ENCODE data around the gene CXCL11.

- TF ChIP-seq CTCF (conservative IDR thresholded peaks at IDR 0.05; ENCODE audit: low read depth in 2 of 2) = no peak
- TF ChIP-seq ETS1 (IDR thresholded peaks at IDR 0.05) = no peak
- no peak for TF ChIP-seq NANOG (IDR thresholded peaks at IDR 0.05; ENCODE audit: borderline replicate concordance)
- TF ChIP-seq EZH2phosphoT487 (IDR thresholded peaks at IDR 0.05; ENCODE audit: unreplicated experiment) = no peak
- TF ChIP-seq POLR2AphosphoS5 (IDR thresholded peaks at IDR 0.05; ENCODE audit: low read depth) = no peak
- no peak for TF ChIP-seq EZH2 (IDR thresholded peaks at IDR 0.05; ENCODE audit: low read depth, unreplicated experiment)
- no peak for TF ChIP-seq STAT1 (IDR thresholded peaks at IDR 0.05; ENCODE audit: unreplicated experiment)
- no peak for TF ChIP-seq JUNB (IDR thresholded peaks at IDR 0.05; ENCODE audit: unreplicated experiment)
- no peak for TF ChIP-seq REST (IDR thresholded peaks at IDR 0.05; ENCODE audit: unreplicated experiment)
- no peak for TF ChIP-seq CREB1 (CRISPR knock-in tag; IDR thresholded peaks at IDR 0.05; ENCODE audit: low read depth)
- TF ChIP-seq ZNF114 (CRISPR knock-in tag; IDR thresholded peaks at IDR 0.05) = no peak
Measured at GRCh38 chr4:76074993-76075600, 39.2 kb upstream of the CXCL11 start.
